ENCODE data around the gene SFRP4.
"Not testable (repeated sequence)": the region's sequence is repeated elsewhere in the genome, so short reads cannot be mapped to it uniquely, and the experiment has no call there.

SFRP4 gene

GRCh38 chr7:37916673-37917660 is at the start of gene SFRP4:
Gene SFRP4, minus strand, starts transcription at chr7:37916817. Its CDS starts 280 bp downstream, at chr7:37916537.
- no peak for DNase-seq (ENCODE audit: low read depth in 3 of 3)

- DNase-seq (ENCODE audit: low read depth in 3 of 3): no peak
These were observed 47.6 kb upstream of the SFRP4 start for GRCh38 chr7:37964196-37964595.

GRCh38 chr7:37961251-37961650 is 44.6 kb upstream of the SFRP4 start:
- DNase-seq (ENCODE audit: low read depth in 3 of 3): no peak

DNA sequence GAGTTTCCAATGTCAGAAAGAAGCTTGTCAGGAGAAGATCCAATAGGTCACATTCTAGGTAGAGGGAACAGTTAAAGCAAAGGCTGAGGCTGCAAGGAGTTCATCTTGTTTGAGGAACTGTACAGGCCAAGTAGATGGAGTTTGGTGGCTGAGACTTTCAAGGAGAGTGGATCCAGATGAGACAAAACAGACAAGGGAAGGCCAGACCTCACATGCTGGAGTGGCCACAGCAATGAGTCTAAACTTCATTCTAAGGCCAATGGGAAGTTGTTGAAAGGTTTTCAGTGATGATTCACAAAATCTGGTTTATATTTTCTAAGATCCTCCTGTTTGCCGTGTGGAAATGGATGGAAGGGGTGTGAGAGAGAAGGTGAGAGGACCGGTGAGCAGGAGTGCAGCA is 43.9 kb upstream of the SFRP4 start:
- DNase-seq (ENCODE audit: low read depth in 3 of 3): no peak

DNA sequence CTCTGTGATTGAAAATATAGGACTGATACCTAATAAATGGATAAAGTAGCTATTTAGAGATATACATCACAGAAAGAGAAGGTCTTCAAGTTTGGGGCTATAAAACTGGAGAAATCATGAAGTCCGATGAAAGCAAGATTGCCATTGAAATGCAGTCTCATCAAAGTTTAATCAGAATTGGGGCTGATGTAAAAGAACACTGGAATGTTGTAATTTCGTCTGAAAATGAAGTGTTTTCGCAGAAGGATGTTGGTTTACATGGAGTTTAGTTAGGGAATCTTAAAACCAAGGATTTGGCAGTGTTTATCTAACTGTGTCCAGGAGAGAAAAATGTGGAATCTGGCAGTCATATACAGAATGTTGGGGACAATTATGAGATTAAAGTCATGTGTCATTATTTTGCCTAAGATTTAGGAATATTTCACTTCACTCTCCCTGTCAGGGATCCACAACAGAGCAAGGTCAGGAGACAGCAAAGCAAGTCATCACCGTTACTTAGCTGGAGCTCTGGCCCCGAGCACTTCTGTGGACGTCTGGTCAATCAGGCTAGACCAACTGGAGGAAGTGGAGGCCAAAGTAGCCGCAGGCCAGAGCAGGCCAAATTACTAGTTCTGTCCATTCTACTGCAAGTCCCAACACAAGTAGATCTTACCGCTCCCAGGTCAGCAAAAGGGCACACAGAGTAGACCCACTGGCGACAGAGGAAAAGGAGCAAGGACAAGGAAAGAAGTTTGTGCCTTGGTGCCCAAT is 40.8 kb upstream of the SFRP4 start:
- no peak for DNase-seq (ENCODE audit: low read depth in 3 of 3)

DNA sequence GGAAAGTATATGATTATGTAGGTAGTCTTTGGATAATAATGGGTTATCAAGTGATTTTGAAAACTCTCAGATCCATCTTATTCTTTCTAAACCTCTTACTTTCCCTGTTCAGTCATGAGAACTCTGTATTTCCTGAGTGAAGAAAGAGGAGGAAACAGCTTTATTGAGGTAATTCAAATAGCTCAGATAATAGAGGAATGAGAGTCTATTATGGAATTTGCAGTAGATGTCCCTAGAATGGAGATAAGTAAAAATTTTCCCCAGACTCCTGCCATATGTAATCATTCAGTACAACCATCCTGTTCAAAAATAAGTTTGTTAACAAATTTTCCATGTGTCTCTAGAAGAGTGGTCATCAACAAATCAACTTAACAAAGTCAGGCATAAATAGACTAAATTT is 40.2 kb upstream of the SFRP4 start:
- DNase-seq (ENCODE audit: low read depth in 3 of 3): no peak

DNA sequence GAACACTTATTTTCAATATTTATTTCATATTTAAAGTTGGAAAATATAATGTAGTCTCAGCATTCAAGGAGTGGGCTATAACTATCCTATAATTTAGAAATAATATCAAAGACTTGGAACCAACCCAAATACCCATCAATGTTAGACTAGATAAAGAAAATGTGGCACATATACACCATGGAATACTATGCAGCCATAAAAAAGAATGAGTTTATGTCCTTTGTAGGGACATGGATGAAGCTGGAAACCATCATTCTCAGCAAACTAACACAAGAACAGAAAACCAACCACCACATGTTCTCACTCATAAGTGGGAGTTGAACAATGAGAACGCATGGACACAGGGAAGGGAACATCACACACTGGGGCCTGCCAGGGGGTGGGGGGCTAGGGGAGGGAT is 37.6 kb upstream of the SFRP4 start:
- not testable (repeated sequence) for DNase-seq (ENCODE audit: low read depth in 3 of 3)

DNA sequence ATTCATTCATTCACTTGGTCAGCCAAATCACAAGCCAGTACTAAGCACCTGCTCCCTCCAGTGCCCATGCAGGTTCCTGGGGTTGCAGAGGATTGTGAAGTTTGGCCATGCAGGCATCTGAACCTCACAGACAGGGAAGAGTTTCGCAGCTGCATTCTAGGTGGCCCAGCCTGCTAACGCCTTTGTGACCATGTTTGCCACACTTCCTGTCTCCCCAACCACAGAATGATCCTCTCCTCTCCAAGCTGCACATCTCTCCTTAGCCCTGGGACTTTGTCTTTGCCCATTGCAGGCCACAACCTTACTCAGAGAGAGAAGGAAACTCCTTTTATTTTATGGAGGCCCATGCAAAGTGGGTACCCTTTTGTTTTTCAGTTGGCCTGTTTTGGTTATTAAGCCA is 35.6 kb upstream of the SFRP4 start:
- no peak for DNase-seq (ENCODE audit: low read depth in 3 of 3)

DNA sequence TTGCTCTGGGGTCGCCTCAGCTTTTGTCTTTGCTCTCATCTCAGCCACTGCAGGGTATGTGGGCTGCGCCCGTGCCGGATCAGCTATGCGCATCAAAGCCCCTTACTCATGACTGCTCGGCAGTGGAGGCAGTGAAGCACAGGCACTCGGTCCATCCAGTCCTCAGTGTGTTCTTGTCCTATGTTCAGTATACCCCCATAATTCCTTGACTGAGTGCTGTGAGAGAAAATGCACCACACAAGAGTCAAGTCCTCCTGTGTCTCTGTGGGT is 31.3 kb upstream of the SFRP4 start:
- no peak for DNase-seq (ENCODE audit: low read depth in 3 of 3)

DNA sequence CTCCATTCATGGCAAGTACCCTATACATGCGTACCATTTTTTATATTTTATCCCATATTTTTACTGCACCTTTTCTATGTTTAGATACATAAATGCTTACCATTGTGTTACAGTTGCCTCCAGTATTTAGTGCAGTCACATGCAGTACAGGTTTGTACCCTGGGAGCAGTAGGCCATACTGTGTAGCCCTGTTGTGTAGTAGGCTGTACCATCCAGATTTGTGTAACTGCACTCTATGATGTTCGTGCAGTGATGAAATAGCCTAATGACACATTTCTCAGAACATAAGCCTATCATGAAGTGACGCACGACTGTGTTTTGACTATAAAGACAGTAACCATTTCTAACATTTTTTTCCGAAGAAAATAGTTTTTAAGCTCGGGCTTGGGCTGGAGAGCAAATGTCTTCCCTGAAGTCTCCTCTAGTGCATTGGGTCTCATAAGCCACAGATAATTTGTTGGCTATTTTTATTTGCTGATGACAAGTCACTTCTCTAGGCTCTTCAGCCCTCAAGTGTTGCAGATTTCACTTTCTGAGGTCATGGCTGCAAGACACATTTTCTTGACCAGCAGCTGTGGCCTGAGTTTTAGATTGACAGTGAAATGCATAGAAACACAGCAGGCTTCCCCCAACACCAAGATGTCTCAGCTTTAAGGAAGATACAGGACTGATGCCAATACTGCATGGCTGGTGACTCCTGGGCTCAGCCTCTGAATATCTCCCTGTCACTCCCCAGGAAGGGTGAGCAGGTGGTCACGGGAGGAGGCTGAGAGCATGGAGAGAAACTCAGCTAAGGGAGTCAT is 30.7 kb upstream of the SFRP4 start:
- no peak for DNase-seq (ENCODE audit: low read depth in 3 of 3)

GRCh38 chr7:37945336-37945735 is 28.7 kb upstream of the SFRP4 start:
- DNase-seq (ENCODE audit: low read depth in 3 of 3): no peak

DNA sequence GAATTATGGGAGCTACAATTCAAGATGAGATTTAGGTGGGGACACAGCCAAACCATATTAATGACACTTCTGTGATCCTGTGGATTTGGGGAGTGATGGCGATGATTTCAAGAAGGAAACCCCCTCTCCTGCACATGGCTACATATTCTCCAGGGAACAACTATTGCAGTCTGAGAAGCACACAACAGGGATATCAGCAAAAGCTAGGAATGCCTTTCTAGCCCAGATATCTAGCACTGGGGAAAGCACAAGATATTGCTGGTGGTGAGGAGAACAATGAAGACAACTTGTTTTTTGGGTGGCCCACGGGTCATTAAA is 28.1 kb upstream of the SFRP4 start:
- no peak for DNase-seq (ENCODE audit: low read depth in 3 of 3)

- no peak for DNase-seq (ENCODE audit: low read depth in 3 of 3)
These were observed 27.5 kb upstream of the SFRP4 start for GRCh38 chr7:37943905-37944736.

DNA sequence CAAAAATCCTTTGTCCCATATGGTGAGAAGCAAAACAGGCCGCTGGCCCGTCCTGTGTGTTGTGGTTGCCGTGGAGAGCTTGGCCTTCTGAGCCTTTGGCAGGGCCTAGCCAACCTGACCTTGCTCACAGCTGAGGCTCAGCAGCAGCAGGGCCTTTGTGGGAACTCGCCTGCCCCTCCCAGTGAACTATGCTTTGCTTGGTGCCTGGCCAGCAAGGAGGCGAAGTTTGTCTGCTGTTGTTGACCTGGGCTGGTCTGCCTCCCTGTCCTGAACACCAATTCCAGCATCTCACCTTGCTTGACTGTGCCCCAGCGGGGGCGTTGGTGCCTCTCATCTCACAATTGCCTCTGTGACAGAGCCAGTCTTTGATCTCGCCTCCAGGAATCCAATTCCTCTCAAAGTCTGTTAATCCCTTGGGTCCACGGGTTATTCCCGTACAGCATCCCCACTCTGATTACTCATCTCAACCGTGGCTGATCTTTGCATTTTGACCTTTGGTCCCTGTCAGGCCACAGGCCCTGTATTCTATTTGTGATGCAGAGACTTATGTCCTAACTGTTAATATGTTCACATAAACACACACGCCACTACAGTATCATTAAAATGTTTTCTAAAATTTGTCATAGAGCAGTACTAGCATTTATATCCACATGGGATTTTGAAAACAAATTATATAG is 26.5 kb upstream of the SFRP4 start:
- no peak for DNase-seq (ENCODE audit: low read depth in 3 of 3)

GRCh38 chr7:37933018-37933566 is 16.5 kb upstream of the SFRP4 start:
- DNase-seq (ENCODE audit: low read depth in 3 of 3): no peak

- no peak for DNase-seq (ENCODE audit: low read depth in 3 of 3)
These were observed 15.9 kb upstream of the SFRP4 start for GRCh38 chr7:37932543-37932942.

GRCh38 chr7:37930226-37930948 is 13.8 kb upstream of the SFRP4 start:
- DNase-seq (ENCODE audit: low read depth in 3 of 3): no peak

- DNase-seq (ENCODE audit: low read depth in 3 of 3): no peak
These were observed 12.3 kb upstream of the SFRP4 start for GRCh38 chr7:37928878-37929277.

DNA sequence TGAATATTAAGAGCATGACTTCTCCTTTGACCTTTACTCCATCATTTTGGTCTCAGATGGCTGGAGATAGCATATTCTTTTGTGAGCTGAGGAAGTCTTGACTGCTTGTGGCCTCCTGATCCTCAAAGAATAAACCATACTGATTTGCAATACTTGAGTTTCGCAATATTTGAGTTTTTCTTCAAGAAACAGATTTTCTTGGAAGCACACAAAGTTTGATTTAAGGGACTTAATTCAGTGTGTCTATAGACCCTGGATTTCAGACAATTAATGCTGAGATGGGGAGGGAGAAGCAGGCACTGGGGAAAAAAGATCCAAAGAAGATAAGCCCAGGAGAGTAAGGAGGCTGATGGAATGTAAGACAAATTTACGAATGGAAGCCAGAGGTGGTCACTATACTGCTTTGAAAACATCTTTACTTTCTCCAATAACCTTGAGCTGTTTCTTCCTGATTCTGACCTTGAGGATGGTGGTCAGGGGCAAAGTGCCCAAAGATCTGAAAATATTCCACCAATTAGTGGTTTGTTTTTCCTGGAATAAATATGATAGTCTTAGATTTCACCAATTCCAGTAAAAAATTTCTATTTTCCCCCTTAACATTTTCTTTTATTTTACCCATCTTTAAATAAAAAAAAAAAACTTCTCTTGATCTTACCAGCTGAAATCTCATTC is 11.3 kb upstream of the SFRP4 start:
- DNase-seq (ENCODE audit: low read depth in 3 of 3): no peak

Data from stimulated activated CD4-positive, alpha-beta T cell treated with anti-CD3 and anti-CD28 coated beads, TNF-alpha, amount 100 ng/mL, for 24 hours (primary cell).